ENCODE results near the gene PLPP2.
"Not testable (repeated sequence)": the region's sequence is repeated elsewhere in the genome, so short reads cannot be mapped to it uniquely, and the experiment has no call there.

The PLPP2 gene

GRCh38 chr19:292281-292884 lies 1.2 kb upstream of the PLPP2 start:
- no peak for DNase-seq

DNA sequence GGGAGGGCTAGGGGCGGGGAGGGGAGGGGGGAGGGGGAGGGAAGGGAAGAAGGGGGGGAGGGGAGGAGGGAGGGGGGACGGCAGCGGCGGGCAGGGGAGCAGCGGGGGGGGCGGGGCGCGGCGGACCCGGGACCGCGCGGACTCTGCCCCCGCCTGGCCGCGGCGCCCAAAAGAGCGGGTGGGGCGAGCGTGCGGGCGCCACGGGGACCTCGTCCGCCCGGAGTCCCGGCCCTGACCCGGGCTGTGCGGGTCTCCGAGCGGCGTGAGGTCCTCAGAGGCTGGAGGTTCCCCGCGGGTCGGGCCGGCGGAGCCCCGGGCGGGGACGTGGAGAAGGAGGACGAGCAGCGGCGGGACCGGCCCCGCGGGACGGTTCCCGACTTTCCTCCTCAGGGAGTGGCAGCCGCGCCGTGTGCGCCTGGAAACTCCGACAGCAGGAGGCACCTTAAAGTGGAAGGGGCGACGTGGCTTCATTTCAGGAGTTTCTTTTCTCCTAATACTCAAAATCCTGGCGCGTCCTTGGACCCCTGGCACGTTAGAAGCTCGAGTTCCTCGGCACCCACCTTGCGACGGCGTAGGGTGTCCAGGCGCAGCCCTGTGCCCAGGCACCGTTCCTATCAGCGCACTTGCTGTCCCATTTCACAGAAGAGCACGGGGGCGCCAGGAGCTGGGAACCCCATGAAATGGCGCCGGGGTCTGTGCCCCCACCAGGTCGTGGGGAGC lies 518 bp upstream of the PLPP2 start:
- DNase-seq: no peak

- no peak for DNase-seq
Observed at GRCh38 chr19:290372-291005, 714 bp downstream of the PLPP2 start.

GRCh38 chr19:289651-290371 lies 1.4 kb downstream of the PLPP2 start:
- peak; percentile 51 for DNase-seq

DNA sequence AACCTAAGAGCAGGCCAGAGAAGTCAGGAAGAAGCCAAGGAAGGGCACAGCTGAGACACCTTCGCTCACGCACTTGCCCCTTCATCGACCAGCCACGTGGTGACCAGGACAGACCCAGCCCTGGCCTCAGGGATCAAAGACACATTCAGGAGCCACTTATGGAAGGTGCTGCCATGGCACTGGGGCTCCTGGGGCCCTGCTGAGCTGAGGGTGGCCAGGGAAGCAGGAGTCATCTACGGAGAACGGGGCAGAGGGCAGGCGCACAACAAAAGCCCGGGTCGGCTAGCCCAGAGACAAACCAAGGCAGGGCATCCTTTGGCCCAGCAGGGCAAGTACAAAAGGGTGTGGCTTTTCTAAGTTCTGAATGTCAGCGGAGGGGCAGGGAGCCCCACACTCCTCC lies 2.3 kb downstream of the PLPP2 start:
- no peak for DNase-seq

DNA sequence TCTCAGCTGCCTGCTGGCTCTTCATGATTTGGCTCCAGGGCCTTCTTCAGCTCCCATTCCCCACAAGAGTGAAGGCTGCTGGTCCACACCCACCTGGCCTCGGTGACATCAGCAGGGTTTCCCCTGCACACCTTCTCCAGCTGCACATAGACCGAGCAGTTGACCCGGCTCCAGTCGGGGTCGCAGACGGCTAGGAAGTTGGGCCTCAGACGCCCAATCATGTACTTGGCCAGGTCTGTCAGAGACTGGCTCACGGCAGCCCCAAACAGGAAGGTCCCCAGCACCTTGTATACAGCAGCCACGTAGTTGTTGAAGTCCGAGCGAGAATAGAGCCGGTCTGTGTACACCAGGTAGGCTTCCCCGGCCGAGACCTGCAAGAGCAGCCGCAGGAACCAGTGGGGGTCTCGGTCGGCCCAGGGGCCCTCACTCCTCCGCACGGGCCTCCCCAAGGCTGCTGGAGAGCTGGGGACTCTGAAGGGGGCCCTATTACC lies 3.8 kb downstream of the PLPP2 start:
- no peak for DNase-seq

DNA sequence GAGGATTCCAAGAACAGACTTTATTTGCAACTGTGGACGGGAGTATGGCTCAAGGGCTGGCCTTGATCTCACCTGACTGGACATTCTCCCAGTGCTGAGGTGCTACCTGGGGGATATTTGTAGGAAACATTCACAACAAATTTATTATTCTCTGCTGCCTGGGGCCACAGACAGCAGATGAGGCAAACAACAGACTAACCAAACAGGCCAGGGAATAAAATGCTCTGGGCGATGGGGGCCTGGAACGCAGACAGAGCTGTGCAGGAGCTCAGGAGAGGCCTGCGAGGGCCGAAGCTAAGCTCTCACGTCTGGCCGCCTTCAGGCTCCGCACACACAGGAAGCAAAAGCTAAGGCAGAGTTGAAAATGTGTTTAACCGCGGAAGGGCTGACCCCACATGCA lies 7.8 kb downstream of the PLPP2 start:
- DNase-seq: no peak

DNA sequence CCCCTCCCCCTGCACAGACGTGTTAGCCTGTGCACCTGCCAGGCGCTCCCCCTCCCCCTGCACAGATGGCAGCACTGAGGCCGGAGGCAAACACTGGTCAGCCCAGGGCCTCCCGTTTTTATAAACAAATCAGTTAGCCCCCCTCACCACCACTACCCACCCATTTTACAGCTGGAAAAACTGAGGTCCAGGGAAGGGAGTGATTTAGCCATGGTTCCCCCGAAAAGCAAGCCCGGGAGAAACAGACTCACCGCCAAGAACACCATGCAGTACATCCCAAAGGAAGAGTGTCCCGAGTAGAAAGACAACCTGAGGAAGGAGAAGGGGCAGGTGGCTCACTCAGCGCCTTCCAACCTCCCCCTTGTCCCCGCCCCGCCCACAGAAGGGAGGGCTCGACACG lies 8.7 kb downstream of the PLPP2 start:
- DNase-seq: peak; percentile 29

GRCh38 chr19:281992-282391 lies 9.2 kb downstream of the PLPP2 start:
- no peak for DNase-seq

GRCh38 chr19:281156-281853 lies 9.9 kb downstream of the PLPP2 start:
- no peak for DNase-seq

- no peak for DNase-seq
Observed at GRCh38 chr19:280541-281009, 10.6 kb downstream of the PLPP2 start.

- DNase-seq: no peak
Observed at GRCh38 chr19:279656-280055, 11.5 kb downstream of the PLPP2 start.

- no peak for DNase-seq
Observed at GRCh38 chr19:279231-279630, 12.0 kb downstream of the PLPP2 start.

DNA sequence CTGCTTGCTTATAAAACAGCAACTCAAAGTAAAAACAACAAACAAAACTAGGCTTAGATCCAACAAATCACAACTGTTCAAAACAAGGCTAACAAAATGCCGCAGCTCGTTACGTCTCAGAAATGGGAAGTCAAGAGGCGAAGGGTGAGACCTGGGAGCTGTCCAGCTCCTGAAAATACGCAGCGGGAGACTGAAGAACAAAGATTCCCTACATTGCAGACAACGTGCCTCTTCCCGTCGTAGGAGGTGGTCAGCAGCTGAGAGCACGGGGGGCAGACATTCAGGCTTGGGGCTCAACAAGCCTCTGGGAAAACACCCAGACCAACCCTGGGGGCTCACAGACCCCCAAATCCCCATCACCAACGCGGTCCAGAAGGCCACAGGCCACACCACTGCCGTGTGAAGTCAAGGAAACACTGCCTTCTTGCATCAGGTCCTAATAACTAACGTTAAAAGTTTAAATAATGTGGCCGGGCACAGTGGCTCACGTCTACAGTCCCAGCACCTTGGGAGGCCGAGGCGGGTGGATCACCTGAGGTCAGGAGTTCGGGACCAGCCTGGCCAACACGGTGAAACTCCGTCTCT lies 13.5 kb downstream of the PLPP2 start:
- DNase-seq: no peak

- DNase-seq: no peak
Observed at GRCh38 chr19:277131-277530, 14.1 kb downstream of the PLPP2 start.

- DNase-seq: no peak
Observed at GRCh38 chr19:275958-276646, 15.1 kb downstream of the PLPP2 start.

DNA sequence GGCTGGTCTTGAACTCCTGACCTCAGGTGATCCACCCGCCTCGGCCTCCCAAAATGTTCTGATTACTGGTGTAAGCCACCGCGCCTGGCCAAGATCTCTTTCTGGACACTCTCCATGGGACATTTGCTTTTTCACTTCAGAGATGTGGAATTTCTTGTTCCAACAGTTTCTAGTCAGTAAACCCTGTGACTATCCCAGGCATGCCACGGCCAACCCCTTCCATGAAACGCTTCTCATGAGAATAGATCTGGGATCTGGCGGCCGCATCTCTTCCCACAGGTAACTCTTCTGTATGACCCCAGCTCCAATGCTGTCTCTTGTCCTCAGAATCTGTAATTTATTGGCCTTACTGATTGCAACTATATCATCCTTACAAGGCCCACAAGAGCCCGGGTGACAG lies 16.2 kb downstream of the PLPP2 start:
- DNase-seq: no peak

- DNase-seq: no peak
Observed at GRCh38 chr19:273393-273792, 17.8 kb downstream of the PLPP2 start.

DNA sequence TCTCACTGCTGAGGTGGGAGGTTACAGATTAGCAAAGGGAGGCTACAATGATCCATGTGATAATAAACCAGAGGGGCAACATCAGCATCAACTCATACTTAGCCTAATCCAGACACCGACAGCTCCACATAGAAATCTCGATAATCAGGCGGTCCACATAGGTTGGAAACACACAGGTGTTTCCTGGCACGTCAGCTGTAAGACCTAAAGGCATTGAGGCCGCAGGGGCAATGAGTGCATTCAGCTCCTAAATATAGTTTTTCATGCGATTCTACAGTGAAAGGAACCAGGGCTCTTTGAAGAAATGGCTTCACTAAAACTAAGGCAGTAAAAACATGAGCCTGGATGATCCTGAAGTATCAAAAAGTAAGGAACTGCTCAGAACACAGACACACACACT lies 19.3 kb downstream of the PLPP2 start:
- no peak for DNase-seq

GRCh38 chr19:270766-271318 lies 20.4 kb downstream of the PLPP2 start:
- not testable (repeated sequence) for DNase-seq

GRCh38 chr19:269241-269640 lies 22.0 kb downstream of the PLPP2 start:
- no peak for DNase-seq

Data from NCI-H1436 (cell line).